ENCODE measurements around the gene SH3BP4. TPM values are rescaled to one million over a fixed set of nuclear protein-coding genes. Genes with fewer than 3 reads are reported as not detected.

SH3BP4 gene
- total and polyA plus RNA-seq, 2 of the 13 experiments (the other 11 are each of a cell fraction or from before 2014, with no cell fraction given): 34.6 to 99.1 TPM

- TF ChIP-seq, protein P1, sequence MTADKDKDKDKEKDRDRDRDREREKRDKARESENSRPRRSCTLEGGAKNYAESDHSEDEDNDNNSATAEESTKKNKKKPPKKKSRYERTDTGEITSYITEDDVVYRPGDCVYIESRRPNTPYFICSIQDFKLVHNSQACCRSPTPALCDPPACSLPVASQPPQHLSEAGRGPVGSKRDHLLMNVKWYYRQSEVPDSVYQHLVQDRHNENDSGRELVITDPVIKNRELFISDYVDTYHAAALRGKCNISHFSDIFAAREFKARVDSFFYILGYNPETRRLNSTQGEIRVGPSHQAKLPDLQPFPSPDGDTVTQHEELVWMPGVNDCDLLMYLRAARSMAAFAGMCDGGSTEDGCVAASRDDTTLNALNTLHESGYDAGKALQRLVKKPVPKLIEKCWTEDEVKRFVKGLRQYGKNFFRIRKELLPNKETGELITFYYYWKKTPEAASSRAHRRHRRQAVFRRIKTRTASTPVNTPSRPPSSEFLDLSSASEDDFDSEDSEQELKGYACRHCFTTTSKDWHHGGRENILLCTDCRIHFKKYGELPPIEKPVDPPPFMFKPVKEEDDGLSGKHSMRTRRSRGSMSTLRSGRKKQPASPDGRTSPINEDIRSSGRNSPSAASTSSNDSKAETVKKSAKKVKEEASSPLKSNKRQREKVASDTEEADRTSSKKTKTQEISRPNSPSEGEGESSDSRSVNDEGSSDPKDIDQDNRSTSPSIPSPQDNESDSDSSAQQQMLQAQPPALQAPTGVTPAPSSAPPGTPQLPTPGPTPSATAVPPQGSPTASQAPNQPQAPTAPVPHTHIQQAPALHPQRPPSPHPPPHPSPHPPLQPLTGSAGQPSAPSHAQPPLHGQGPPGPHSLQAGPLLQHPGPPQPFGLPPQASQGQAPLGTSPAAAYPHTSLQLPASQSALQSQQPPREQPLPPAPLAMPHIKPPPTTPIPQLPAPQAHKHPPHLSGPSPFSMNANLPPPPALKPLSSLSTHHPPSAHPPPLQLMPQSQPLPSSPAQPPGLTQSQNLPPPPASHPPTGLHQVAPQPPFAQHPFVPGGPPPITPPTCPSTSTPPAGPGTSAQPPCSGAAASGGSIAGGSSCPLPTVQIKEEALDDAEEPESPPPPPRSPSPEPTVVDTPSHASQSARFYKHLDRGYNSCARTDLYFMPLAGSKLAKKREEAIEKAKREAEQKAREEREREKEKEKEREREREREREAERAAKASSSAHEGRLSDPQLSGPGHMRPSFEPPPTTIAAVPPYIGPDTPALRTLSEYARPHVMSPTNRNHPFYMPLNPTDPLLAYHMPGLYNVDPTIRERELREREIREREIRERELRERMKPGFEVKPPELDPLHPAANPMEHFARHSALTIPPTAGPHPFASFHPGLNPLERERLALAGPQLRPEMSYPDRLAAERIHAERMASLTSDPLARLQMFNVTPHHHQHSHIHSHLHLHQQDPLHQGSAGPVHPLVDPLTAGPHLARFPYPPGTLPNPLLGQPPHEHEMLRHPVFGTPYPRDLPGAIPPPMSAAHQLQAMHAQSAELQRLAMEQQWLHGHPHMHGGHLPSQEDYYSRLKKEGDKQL (CRISPR knock-in tag; IDR thresholded peaks at IDR 0.05; ENCODE audit: low read depth): 0 out of 2 replicates have a peak, but pooled peaks have one; percentile 15
- TF ChIP-seq ZNF749 (CRISPR knock-in tag; IDR thresholded peaks at IDR 0.05; ENCODE audit: borderline replicate concordance) (no peak), HOXA5 (CRISPR knock-in tag; IDR thresholded peaks at IDR 0.05) (peak; percentile 18; the same call in 1 of the 2 replicates), NCOA2 (CRISPR knock-in tag; IDR thresholded peaks at IDR 0.05) (peak; percentile 46; the same call in 1 of the 2 replicates), SIN3B (IDR thresholded peaks at IDR 0.05; ENCODE audit: low read length) (no peak), ZNF430 (CRISPR knock-in tag; IDR thresholded peaks at IDR 0.05) (0 out of 2 replicates have a peak, but pooled peaks have one; percentile 46), PBX2 (CRISPR knock-in tag; IDR thresholded peaks at IDR 0.05) (no peak), LCORL (IDR thresholded peaks at IDR 0.05) (no peak), LCORL (CRISPR knock-in tag; IDR thresholded peaks at IDR 0.05) (no peak; the same call in 1 of the 2 replicates), MAFF (IDR thresholded peaks at IDR 0.05; ENCODE audit: low read depth, low read length) (no peak)
- TF ChIP-seq, protein P2, sequence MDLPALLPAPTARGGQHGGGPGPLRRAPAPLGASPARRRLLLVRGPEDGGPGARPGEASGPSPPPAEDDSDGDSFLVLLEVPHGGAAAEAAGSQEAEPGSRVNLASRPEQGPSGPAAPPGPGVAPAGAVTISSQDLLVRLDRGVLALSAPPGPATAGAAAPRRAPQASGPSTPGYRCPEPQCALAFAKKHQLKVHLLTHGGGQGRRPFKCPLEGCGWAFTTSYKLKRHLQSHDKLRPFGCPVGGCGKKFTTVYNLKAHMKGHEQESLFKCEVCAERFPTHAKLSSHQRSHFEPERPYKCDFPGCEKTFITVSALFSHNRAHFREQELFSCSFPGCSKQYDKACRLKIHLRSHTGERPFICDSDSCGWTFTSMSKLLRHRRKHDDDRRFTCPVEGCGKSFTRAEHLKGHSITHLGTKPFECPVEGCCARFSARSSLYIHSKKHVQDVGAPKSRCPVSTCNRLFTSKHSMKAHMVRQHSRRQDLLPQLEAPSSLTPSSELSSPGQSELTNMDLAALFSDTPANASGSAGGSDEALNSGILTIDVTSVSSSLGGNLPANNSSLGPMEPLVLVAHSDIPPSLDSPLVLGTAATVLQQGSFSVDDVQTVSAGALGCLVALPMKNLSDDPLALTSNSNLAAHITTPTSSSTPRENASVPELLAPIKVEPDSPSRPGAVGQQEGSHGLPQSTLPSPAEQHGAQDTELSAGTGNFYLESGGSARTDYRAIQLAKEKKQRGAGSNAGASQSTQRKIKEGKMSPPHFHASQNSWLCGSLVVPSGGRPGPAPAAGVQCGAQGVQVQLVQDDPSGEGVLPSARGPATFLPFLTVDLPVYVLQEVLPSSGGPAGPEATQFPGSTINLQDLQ (CRISPR knock-in tag; IDR thresholded peaks at IDR 0.05): peak; percentile 73; the same call in 1 of the 2 replicates
- TF ChIP-seq, protein P3, sequence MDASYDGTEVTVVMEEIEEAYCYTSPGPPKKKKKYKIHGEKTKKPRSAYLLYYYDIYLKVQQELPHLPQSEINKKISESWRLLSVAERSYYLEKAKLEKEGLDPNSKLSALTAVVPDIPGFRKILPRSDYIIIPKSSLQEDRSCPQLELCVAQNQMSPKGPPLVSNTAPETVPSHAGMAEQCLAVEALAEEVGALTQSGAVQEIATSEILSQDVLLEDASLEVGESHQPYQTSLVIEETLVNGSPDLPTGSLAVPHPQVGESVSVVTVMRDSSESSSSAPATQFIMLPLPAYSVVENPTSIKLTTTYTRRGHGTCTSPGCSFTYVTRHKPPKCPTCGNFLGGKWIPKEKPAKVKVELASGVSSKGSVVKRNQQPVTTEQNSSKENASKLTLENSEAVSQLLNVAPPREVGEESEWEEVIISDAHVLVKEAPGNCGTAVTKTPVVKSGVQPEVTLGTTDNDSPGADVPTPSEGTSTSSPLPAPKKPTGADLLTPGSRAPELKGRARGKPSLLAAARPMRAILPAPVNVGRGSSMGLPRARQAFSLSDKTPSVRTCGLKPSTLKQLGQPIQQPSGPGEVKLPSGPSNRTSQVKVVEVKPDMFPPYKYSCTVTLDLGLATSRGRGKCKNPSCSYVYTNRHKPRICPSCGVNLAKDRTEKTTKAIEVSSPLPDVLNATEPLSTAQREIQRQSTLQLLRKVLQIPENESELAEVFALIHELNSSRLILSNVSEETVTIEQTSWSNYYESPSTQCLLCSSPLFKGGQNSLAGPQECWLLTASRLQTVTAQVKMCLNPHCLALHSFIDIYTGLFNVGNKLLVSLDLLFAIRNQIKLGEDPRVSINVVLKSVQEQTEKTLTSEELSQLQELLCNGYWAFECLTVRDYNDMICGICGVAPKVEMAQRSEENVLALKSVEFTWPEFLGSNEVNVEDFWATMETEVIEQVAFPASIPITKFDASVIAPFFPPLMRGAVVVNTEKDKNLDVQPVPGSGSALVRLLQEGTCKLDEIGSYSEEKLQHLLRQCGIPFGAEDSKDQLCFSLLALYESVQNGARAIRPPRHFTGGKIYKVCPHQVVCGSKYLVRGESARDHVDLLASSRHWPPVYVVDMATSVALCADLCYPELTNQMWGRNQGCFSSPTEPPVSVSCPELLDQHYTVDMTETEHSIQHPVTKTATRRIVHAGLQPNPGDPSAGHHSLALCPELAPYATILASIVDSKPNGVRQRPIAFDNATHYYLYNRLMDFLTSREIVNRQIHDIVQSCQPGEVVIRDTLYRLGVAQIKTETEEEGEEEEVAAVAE (CRISPR knock-in tag; IDR thresholded peaks at IDR 0.05; ENCODE audit: borderline replicate concordance): no peak
- TF ChIP-seq, protein P4, sequence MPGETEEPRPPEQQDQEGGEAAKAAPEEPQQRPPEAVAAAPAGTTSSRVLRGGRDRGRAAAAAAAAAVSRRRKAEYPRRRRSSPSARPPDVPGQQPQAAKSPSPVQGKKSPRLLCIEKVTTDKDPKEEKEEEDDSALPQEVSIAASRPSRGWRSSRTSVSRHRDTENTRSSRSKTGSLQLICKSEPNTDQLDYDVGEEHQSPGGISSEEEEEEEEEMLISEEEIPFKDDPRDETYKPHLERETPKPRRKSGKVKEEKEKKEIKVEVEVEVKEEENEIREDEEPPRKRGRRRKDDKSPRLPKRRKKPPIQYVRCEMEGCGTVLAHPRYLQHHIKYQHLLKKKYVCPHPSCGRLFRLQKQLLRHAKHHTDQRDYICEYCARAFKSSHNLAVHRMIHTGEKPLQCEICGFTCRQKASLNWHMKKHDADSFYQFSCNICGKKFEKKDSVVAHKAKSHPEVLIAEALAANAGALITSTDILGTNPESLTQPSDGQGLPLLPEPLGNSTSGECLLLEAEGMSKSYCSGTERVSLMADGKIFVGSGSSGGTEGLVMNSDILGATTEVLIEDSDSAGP (CRISPR knock-in tag; IDR thresholded peaks at IDR 0.05; ENCODE audit: borderline replicate concordance): peak; percentile 98; the same call in 1 of the 2 replicates
Measured at GRCh38 chr2:234976479-234977227, 24.8 kb downstream of the SH3BP4 start (continued).

All from HepG2 (cell line).